WTC11 (cell line): ENCODE measurements around the gene ADPRS.

Experiments used
- CREB1 ChIP-seq: sonication (generic); formaldehyde crosslinking; IDR thresholded peaks from 2 replicates; pipeline ENCODE4 v1.8.0; 2023; ENCODE audit warnings: mild to moderate bottlenecking, missing genetic modification reagents
- ZNF121 ChIP-seq: sonication (generic); formaldehyde crosslinking; IDR thresholded peaks from 2 replicates; pipeline ENCODE4 v1.8.0; 2023; ENCODE audit warnings: missing genetic modification reagents

GRCh38 chr1:36067871-36068270 is 20.8 kb upstream of the ADPRS start:
- TF ChIP-seq ZNF121 (CRISPR knock-in tag) (no peak), CREB1 (CRISPR knock-in tag) (no peak)
